HG03575 (cell line): Measurements from ENCODE around the gene SOX13.

Source experiments
- ATAC-seq: cut with Tn5 transposase; IDR thresholded peaks from one replicate; pipeline ENCODE4 v1.9.1; 2021; ENCODE audit not compliant: unreplicated experiment, insufficient number of reproducible peaks, low FRiP score; ENCODE audit errors: extremely low read depth

The SOX13 gene

GRCh38 chr1:204125759-204126351 lies 52.9 kb downstream of the SOX13 start:
- ATAC-seq: no peak

- no peak for ATAC-seq
These were observed 53.5 kb downstream of the SOX13 start for GRCh38 chr1:204126386-204126785.

- ATAC-seq: no peak
These were observed 54.0 kb downstream of the SOX13 start for GRCh38 chr1:204126956-204127355.

- no peak for ATAC-seq
These were observed 54.8 kb downstream of the SOX13 start for GRCh38 chr1:204127597-204128242.

GRCh38 chr1:204128464-204128963 lies 55.6 kb downstream of the SOX13 start:
- no peak for ATAC-seq

GRCh38 chr1:204128964-204129896 lies 56.3 kb downstream of the SOX13 start:
- no peak for ATAC-seq

- ATAC-seq: no peak
These were observed 57.3 kb downstream of the SOX13 start for GRCh38 chr1:204130178-204130577.

- no peak for ATAC-seq
These were observed 58.3 kb downstream of the SOX13 start for GRCh38 chr1:204130981-204131892.

GRCh38 chr1:204131978-204132377 lies 59.1 kb downstream of the SOX13 start:
- ATAC-seq: no peak

- no peak for ATAC-seq
These were observed 59.8 kb downstream of the SOX13 start for GRCh38 chr1:204132718-204133117.

- no peak for ATAC-seq
These were observed 61.2 kb downstream of the SOX13 start for GRCh38 chr1:204134103-204134502.

GRCh38 chr1:204136814-204137213 lies 63.9 kb downstream of the SOX13 start:
- no peak for ATAC-seq

GRCh38 chr1:204139088-204139487 lies 66.2 kb downstream of the SOX13 start:
- no peak for ATAC-seq

- ATAC-seq: no peak
These were observed 67.0 kb downstream of the SOX13 start for GRCh38 chr1:204139952-204140351.

- no peak for ATAC-seq
These were observed 68.2 kb downstream of the SOX13 start for GRCh38 chr1:204141131-204141530.

- no peak for ATAC-seq
These were observed 69.4 kb downstream of the SOX13 start for GRCh38 chr1:204142032-204142974.

- ATAC-seq: no peak
These were observed 70.5 kb downstream of the SOX13 start for GRCh38 chr1:204143276-204144041.
